T-helper 1 cell treated with Interleukin-12 subunit alpha and Interleukin-12 subunit beta and Interleukin-4 antibody, amounts not matched to agents 30 ng/mL and 1 ng/mL, for 36 hours (primary cell): ENCODE measurements around the gene CHMP6. TPM values are rescaled to one million over a fixed set of nuclear protein-coding genes. Genes with fewer than 3 reads are reported as not detected.

Experiments
- intact Hi-C: fragments of 100-400 bp; cut with micrococcal nuclease; formaldehyde crosslinking; loops from one replicate; pipeline ENCODE4 v1.15.1; 2024
- total RNA-seq: library from RNA; stranded (reverse); gene quantifications from 2 replicates; pipeline ENCODE4 v1.2.3, GENCODE V29; 2022

Gene CHMP6
- total RNA-seq, 1 donor from 2014 or later = 43.0 TPM

- intact Hi-C loops = no loop called here
Observed at GRCh38 chr17:80992077-80992947, 671 bp downstream of the CHMP6 start.

GRCh38 chr17:80992948-80993624 lies 1.4 kb downstream of the CHMP6 start:
- intact Hi-C loops = no loop called here

- intact Hi-C loops = no loop called here
Observed at GRCh38 chr17:80995131-80995530, 3.5 kb downstream of the CHMP6 start.

GRCh38 chr17:80996422-80997305 lies 5.0 kb downstream of the CHMP6 start:
- intact Hi-C loops = no loop called here

GRCh38 chr17:80997424-80998117 lies 5.9 kb downstream of the CHMP6 start:
- intact Hi-C loops = no loop called here

GRCh38 chr17:80998118-80998747 lies 6.6 kb downstream of the CHMP6 start:
- intact Hi-C loops = no loop called here

GRCh38 chr17:80998748-80999535 lies 7.3 kb downstream of the CHMP6 start:
- intact Hi-C loops = no loop called here

- intact Hi-C loops = no loop called here
Observed at GRCh38 chr17:80999536-81000333, 8.1 kb downstream of the CHMP6 start.

- intact Hi-C loops = no loop called here
Observed at GRCh38 chr17:81000334-81000630, 8.6 kb downstream of the CHMP6 start.

- intact Hi-C loops = no loop called here
Observed at GRCh38 chr17:81000631-81001357, 9.2 kb downstream of the CHMP6 start.

GRCh38 chr17:81002013-81002384 lies 10.4 kb downstream of the CHMP6 start:
- intact Hi-C loops = no loop called here

- intact Hi-C loops = no loop called here
Observed at GRCh38 chr17:81002409-81003361, 11.0 kb downstream of the CHMP6 start.

GRCh38 chr17:81003711-81004475 lies 12.3 kb downstream of the CHMP6 start:
- intact Hi-C loops = no loop called here

GRCh38 chr17:81006891-81007290 lies 15.2 kb downstream of the CHMP6 start:
- intact Hi-C loops = no loop called here

GRCh38 chr17:81008140-81008539 lies 16.5 kb downstream of the CHMP6 start:
- intact Hi-C loops = no loop called here

- intact Hi-C loops = no loop called here
Observed at GRCh38 chr17:81009136-81009535, 17.5 kb downstream of the CHMP6 start.

- intact Hi-C loops = no loop called here
Observed at GRCh38 chr17:81010935-81011334, 19.3 kb downstream of the CHMP6 start.
